Stimulated activated CD8-positive, alpha-beta memory T cell treated with anti-CD3 and anti-CD28 coated beads, Interleukin-12 subunit alpha, Interleukin-12 subunit beta, amount 100 ng/mL, for 4 hours (primary cell): ENCODE results near the gene NUDT21.
"Not testable (repeated sequence)": the region's sequence is repeated elsewhere in the genome, so short reads cannot be mapped to it uniquely, and the experiment has no call there.

ENCODE experiments used
- DNase-seq: peaks from one replicate; pipeline ENCODE4 v3.0.0-alpha.2; 2020; ENCODE audit warnings: low read depth

The NUDT21 gene

GRCh38 chr16:56450986-56451752 is at the start of gene NUDT21, which contains the start of gene OGFOD1:
NUDT21 (minus strand) TSS chr16:56451332; CDS start chr16:56451202, 130 bp downstream.
OGFOD1 (plus strand) TSS chr16:56451554; CDS start chr16:56451613, 59 bp downstream.
- DNase-seq: peak; percentile 83

- DNase-seq: no peak
Measured at GRCh38 chr16:56493815-56494214, 42.7 kb upstream of the NUDT21 start.

- no peak for DNase-seq
Measured at GRCh38 chr16:56493126-56493525, 42.0 kb upstream of the NUDT21 start.

GRCh38 chr16:56491657-56492261 is 40.6 kb upstream of the NUDT21 start:
- no peak for DNase-seq

- DNase-seq: not testable (repeated sequence)
Measured at GRCh38 chr16:56488868-56489267, 37.7 kb upstream of the NUDT21 start.

- no peak for DNase-seq
Measured at GRCh38 chr16:56488035-56488434, 36.9 kb upstream of the NUDT21 start.

- DNase-seq: no peak
Measured at GRCh38 chr16:56483394-56483793, 32.3 kb upstream of the NUDT21 start.

GRCh38 chr16:56482683-56483236 is 31.6 kb upstream of the NUDT21 start:
- no peak for DNase-seq

- no peak for DNase-seq
Measured at GRCh38 chr16:56481468-56482122, 30.5 kb upstream of the NUDT21 start.

GRCh38 chr16:56480776-56481467 is 29.8 kb upstream of the NUDT21 start:
- DNase-seq: no peak

- DNase-seq: no peak
Measured at GRCh38 chr16:56479469-56479868, 28.3 kb upstream of the NUDT21 start.

- no peak for DNase-seq
Measured at GRCh38 chr16:56478281-56479049, 27.3 kb upstream of the NUDT21 start.

- no peak for DNase-seq
Measured at GRCh38 chr16:56477096-56477878, 26.2 kb upstream of the NUDT21 start.

- DNase-seq: no peak
Measured at GRCh38 chr16:56475201-56475600, 24.1 kb upstream of the NUDT21 start.

GRCh38 chr16:56470666-56471065 is 19.5 kb upstream of the NUDT21 start:
- no peak for DNase-seq

- no peak for DNase-seq
Measured at GRCh38 chr16:56470232-56470631, 19.1 kb upstream of the NUDT21 start.

- no peak for DNase-seq
Measured at GRCh38 chr16:56469748-56470147, 18.6 kb upstream of the NUDT21 start.

- no peak for DNase-seq
Measured at GRCh38 chr16:56468800-56469199, 17.7 kb upstream of the NUDT21 start.

- DNase-seq: no peak
Measured at GRCh38 chr16:56466344-56466743, 15.2 kb upstream of the NUDT21 start.

- no peak for DNase-seq
Measured at GRCh38 chr16:56463153-56463552, 12.0 kb upstream of the NUDT21 start.
